RKO (cell line): ENCODE measurements around the gene MCF2L2.
"Not testable (repeated sequence)": the region's sequence is repeated elsewhere in the genome, so short reads cannot be mapped to it uniquely, and the experiment has no call there.

ENCODE experiments used
- DNase-seq: peaks from one replicate; pipeline ENCODE4 v3.0.0-alpha.2; 2016; ENCODE audit warnings: low spot score

Gene MCF2L2

GRCh38 chr3:183233966-183234365 is 194.5 kb downstream of the MCF2L2 start:
- no peak for DNase-seq

GRCh38 chr3:183230826-183231225 is 197.6 kb downstream of the MCF2L2 start:
- DNase-seq: no peak

GRCh38 chr3:183230251-183230650 is 198.2 kb downstream of the MCF2L2 start:
- not testable (repeated sequence) for DNase-seq

GRCh38 chr3:183229178-183229577 is 199.2 kb downstream of the MCF2L2 start:
- DNase-seq: no peak

- no peak for DNase-seq
These were observed 200.8 kb downstream of the MCF2L2 start for GRCh38 chr3:183227586-183227985.

GRCh38 chr3:183226333-183226890 is 202.0 kb downstream of the MCF2L2 start:
- no peak for DNase-seq

GRCh38 chr3:183224180-183224970 is 204.0 kb downstream of the MCF2L2 start:
- no peak for DNase-seq

- no peak for DNase-seq
These were observed 205.7 kb downstream of the MCF2L2 start for GRCh38 chr3:183222631-183223235.

GRCh38 chr3:183220828-183221227 is 207.6 kb downstream of the MCF2L2 start:
- DNase-seq: no peak

GRCh38 chr3:183218826-183219225 is 209.6 kb downstream of the MCF2L2 start:
- no peak for DNase-seq

- no peak for DNase-seq
These were observed 210.7 kb downstream of the MCF2L2 start for GRCh38 chr3:183217548-183218332.

GRCh38 chr3:183215591-183216202 is 212.7 kb downstream of the MCF2L2 start:
- DNase-seq: no peak

GRCh38 chr3:183214277-183214612 is 214.2 kb downstream of the MCF2L2 start:
- DNase-seq: no peak

GRCh38 chr3:183213415-183214276 is 214.8 kb downstream of the MCF2L2 start:
- no peak for DNase-seq

- no peak for DNase-seq
These were observed 215.9 kb downstream of the MCF2L2 start for GRCh38 chr3:183212565-183212964.

- no peak for DNase-seq
These were observed 216.3 kb downstream of the MCF2L2 start for GRCh38 chr3:183212096-183212495.

- DNase-seq: no peak
These were observed 217.1 kb downstream of the MCF2L2 start for GRCh38 chr3:183211352-183211751.

- no peak for DNase-seq
These were observed 217.5 kb downstream of the MCF2L2 start for GRCh38 chr3:183210862-183211341.

GRCh38 chr3:183210341-183210740 is 218.1 kb downstream of the MCF2L2 start:
- DNase-seq: no peak

- DNase-seq: no peak
These were observed 219.6 kb downstream of the MCF2L2 start for GRCh38 chr3:183208800-183209199.

GRCh38 chr3:183208260-183208659 is 220.2 kb downstream of the MCF2L2 start:
- DNase-seq: no peak
